Panc1 (cell line): ENCODE data around the gene MRPS5.

Source experiments
- POLR2AphosphoS5 ChIP-seq: IDR thresholded peaks from 2 replicates; pipeline ENCODE4 v1.6.1; 2012; ENCODE audit warnings: mild to moderate bottlenecking, low read depth, low read length, moderate library complexity
- TF ChIP-seq, protein P1 (sequence below): fragments of 450-650 bp; IDR thresholded peaks from 2 replicates; pipeline ENCODE4 v1.5.1; 2017; ENCODE audit warnings: mild to moderate bottlenecking

GRCh38 chr2:95138702-95139101 is 17.1 kb upstream of the MRPS5 start:
- TF ChIP-seq, protein P1, sequence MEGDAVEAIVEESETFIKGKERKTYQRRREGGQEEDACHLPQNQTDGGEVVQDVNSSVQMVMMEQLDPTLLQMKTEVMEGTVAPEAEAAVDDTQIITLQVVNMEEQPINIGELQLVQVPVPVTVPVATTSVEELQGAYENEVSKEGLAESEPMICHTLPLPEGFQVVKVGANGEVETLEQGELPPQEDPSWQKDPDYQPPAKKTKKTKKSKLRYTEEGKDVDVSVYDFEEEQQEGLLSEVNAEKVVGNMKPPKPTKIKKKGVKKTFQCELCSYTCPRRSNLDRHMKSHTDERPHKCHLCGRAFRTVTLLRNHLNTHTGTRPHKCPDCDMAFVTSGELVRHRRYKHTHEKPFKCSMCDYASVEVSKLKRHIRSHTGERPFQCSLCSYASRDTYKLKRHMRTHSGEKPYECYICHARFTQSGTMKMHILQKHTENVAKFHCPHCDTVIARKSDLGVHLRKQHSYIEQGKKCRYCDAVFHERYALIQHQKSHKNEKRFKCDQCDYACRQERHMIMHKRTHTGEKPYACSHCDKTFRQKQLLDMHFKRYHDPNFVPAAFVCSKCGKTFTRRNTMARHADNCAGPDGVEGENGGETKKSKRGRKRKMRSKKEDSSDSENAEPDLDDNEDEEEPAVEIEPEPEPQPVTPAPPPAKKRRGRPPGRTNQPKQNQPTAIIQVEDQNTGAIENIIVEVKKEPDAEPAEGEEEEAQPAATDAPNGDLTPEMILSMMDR, result no peak
- TF ChIP-seq POLR2AphosphoS5, result no peak
